Endodermal cell (in vitro differentiated cells): ENCODE data around the gene SPEN. TPM values are rescaled to one million over a fixed set of nuclear protein-coding genes. Genes with fewer than 3 reads are reported as not detected.

ENCODE experiments used
- DNase-seq: peaks from one replicate; pipeline ENCODE4 v3.0.0-alpha.2; 2017
- H3K27ac ChIP-seq: 2 replicates; pipeline ENCODE4 v1.5.1; 2013; ENCODE audit warnings: mild to moderate bottlenecking, low read depth, low read length, moderate library complexity
- H3K27me3 ChIP-seq: 2 replicates; pipeline ENCODE4 v1.6.1; 2013; ENCODE audit warnings: mild to moderate bottlenecking, low read length, moderate library complexity; ENCODE audit not compliant: insufficient read depth, control insufficient read depth, poor library complexity, severe bottlenecking
- H3K36me3 ChIP-seq: 2 replicates; pipeline ENCODE4 v1.7.0; 2013; ENCODE audit warnings: mild to moderate bottlenecking, low read length, moderate library complexity; ENCODE audit not compliant: control insufficient read depth, insufficient read depth
- H3K4me1 ChIP-seq: one replicate; pipeline ENCODE4 v1.7.0; 2013; ENCODE audit warnings: low read length; ENCODE audit not compliant: control insufficient read depth, insufficient read depth
- H3K4me3 ChIP-seq: 2 replicates; pipeline ENCODE4 v1.5.1; 2013; ENCODE audit warnings: mild to moderate bottlenecking, low read length, moderate library complexity
- H3K9ac ChIP-seq: 2 replicates; pipeline ENCODE4 v1.6.1; 2013; ENCODE audit warnings: mild to moderate bottlenecking, low read length, moderate library complexity; ENCODE audit not compliant: poor library complexity, severe bottlenecking; ENCODE audit errors: extremely low read depth
- H3K9me3 ChIP-seq: 2 replicates; pipeline ENCODE4 v1.6.1; 2013; ENCODE audit warnings: mild to moderate bottlenecking, low read length, moderate library complexity; ENCODE audit not compliant: control insufficient read depth
- H3K27ac Mint-ChIP-seq: 2 replicates; pipeline ENCODE4 v1.8.0; 2020; ENCODE audit warnings: mixed read lengths
- H3K27me3 Mint-ChIP-seq: 2 replicates; pipeline ENCODE4 v1.8.0; 2021; ENCODE audit warnings: mild to moderate bottlenecking, mixed read lengths; ENCODE audit not compliant: insufficient read depth
- H3K36me3 Mint-ChIP-seq: 2 replicates; pipeline ENCODE4 v1.8.0; 2020; ENCODE audit warnings: low read depth, mixed read lengths
- H3K4me1 Mint-ChIP-seq: 2 replicates; pipeline ENCODE4 v1.8.0; 2020; ENCODE audit warnings: mixed read lengths
- H3K4me3 Mint-ChIP-seq: 2 replicates; pipeline ENCODE4 v1.8.0; 2020; ENCODE audit warnings: mild to moderate bottlenecking, moderate library complexity, mixed read lengths
- H3K9me3 Mint-ChIP-seq: 2 replicates; pipeline ENCODE4 v1.8.0; 2020; ENCODE audit warnings: mild to moderate bottlenecking, mixed read lengths
- WGBS, 2 experiments: methylation state at CpG; one replicate each; pipeline versions ENCODE4 v1.1.5 to v1.1.7; 2013; ENCODE audit warnings: missing lambda C conversion rate in 2 of 2, mixed read lengths in 1 of 2; ENCODE audit not compliant: insufficient coverage in 1 of 2, insufficient read length in 1 of 2; 5-methylcytosine and 5-hydroxymethylcytosine counted together
- total RNA-seq, 2 donors: library from RNA; stranded (reverse); fragmentation: NEBNext Ultra II Directional in 1 of 2; extraction: Animal tissue kit (Norgen Biotek cat#: 25700) in 1 of 2; gene quantifications; 2 replicates in 1 of 2; 3 replicates in 1 of 2; pipeline ENCODE4 v1.2.1, GENCODE V29; 2021
- TF ChIP-seq, protein P1 (sequence below): fragments of 200-600 bp; sonication (generic); conservative IDR thresholded peaks from 2 replicates; pipeline ENCODE4 v1.5.0; 2021; ENCODE audit warnings: antibody characterized with exemption, mild to moderate bottlenecking

Gene SPEN
- total RNA-seq, 2 donors from 2014 or later, result 61.5 to 71.9 TPM

DNA sequence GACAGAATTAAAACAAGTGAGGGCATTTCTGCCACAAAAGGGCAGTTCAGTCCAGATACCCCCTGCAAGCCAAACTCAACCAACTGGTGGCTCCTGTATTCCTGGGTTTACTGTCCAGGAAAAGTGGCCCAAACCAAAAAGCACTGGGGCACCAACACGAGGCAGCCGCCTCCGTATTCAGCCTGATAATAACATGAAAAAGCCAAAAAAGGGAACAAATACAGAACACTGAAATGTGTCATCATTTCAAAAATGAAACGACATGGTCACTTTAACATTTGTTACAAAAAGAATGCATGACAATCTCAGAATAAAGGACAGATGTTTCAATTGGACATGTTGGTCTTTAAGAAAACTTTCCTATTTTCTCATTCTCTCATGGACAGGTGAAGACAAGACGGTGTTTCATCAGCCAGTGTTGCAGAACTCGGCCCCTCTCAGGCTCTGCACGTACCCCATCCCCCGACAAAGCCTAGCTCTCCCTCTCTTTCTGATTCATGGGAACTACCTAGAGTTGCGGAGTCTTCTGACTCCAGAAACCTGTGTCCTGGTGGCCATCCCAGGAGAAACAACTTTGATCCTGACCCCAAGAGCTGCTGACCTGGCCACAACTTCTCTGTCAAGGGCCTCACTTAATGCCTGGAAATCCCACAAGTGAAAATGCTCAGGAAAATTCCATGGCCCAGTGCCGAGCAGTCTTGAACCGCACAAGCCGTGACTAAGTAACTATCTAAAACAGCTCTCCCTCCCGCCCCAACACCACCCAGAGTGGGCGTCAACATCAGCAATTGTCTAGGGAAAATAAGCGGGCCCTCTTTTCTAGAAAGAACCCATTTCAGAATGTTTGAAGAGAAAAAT is 101.3 kb downstream of the SPEN start:
- Mint-ChIP-seq H3K27ac (peak overlapping the region; percentile 75), H3K4me1 (peaks cover 40% of the 10 kb centered on the region), H3K4me3 (no peak overlapping the region), H3K27me3 (no peaks in the 10 kb centered on the region), H3K36me3 (peaks cover 27% of the 10 kb centered on the region), H3K9me3 (no peaks in the 10 kb centered on the region)
- peak overlapping the region; percentile 19 for H3K27ac ChIP-seq
- peaks cover 22% of the 10 kb centered on the region for H3K36me3 ChIP-seq
- H3K9ac ChIP-seq, result no peak overlapping the region
- H3K4me3 ChIP-seq, result no peak overlapping the region
- no peaks in the 10 kb centered on the region for H3K9me3 ChIP-seq
- no peak for DNase-seq
- TF ChIP-seq, protein P1, sequence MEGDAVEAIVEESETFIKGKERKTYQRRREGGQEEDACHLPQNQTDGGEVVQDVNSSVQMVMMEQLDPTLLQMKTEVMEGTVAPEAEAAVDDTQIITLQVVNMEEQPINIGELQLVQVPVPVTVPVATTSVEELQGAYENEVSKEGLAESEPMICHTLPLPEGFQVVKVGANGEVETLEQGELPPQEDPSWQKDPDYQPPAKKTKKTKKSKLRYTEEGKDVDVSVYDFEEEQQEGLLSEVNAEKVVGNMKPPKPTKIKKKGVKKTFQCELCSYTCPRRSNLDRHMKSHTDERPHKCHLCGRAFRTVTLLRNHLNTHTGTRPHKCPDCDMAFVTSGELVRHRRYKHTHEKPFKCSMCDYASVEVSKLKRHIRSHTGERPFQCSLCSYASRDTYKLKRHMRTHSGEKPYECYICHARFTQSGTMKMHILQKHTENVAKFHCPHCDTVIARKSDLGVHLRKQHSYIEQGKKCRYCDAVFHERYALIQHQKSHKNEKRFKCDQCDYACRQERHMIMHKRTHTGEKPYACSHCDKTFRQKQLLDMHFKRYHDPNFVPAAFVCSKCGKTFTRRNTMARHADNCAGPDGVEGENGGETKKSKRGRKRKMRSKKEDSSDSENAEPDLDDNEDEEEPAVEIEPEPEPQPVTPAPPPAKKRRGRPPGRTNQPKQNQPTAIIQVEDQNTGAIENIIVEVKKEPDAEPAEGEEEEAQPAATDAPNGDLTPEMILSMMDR, result peak; percentile 33
- no peaks in the 10 kb centered on the region for H3K27me3 ChIP-seq
- peaks cover 16% of the 10 kb centered on the region for H3K4me1 ChIP-seq
- WGBS, 2 experiments, result 78 to 86% methylated on average over 15 of the region's 15 CpGs

DNA sequence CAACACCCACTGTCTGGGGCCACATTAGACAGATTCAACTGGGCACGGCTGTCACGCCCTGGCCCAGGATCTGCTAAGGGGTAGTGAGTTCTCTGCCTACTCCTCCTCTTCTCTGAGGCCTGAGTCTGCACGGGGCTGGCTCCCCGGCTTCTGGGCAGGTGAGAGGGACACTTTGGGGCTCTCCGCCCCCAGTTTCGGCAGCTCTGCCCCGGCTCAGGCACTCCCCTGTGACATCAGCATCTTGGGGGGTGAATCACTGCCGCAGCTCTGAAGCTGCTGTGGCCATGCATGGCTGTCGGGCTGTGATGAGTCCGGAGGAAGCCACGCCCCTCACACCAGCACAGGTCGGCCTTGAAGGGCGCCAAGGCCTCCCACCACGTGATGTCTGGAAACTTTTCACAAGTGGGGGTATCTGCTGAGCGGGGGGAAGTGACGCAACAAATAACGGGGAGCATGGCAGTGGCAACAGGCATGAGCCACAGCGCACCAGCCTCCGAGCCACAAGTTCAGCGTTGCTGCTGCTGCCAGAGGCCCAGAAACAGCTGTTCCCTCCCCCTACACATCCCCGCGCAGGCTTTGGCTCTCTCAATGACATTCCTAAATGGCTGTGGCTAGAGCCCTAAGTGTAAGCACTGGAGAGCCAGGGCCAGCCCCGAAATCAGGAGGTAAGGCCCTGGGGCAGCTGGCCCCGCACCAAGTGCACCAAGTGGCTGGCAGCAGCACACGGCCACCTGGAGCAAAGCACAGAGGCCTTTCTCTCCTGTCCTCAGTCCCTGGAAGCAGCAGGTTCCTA is 102.1 kb downstream of the SPEN start:
- peak; percentile 86 for DNase-seq
- Histone ChIP-seq H3K4me3 (no peak overlapping the region), H3K27ac (peak overlapping the region; percentile 19), H3K9me3 (no peaks in the 10 kb centered on the region), H3K9ac (no peak overlapping the region), H3K27me3 (no peaks in the 10 kb centered on the region), H3K4me1 (peaks cover 16% of the 10 kb centered on the region), H3K36me3 (peaks cover 22% of the 10 kb centered on the region)
- TF ChIP-seq, protein P1, result no peak
- H3K27ac Mint-ChIP-seq, result peak overlapping the region; percentile 75
- no peak overlapping the region for H3K4me3 Mint-ChIP-seq
- peaks cover 28% of the 10 kb centered on the region for H3K36me3 Mint-ChIP-seq
- 62 to 72% methylated on average over 15 to 25 of the region's 25 CpGs for WGBS, 2 experiments
- no peaks in the 10 kb centered on the region for H3K27me3 Mint-ChIP-seq
- no peaks in the 10 kb centered on the region for H3K9me3 Mint-ChIP-seq
- H3K4me1 Mint-ChIP-seq, result peaks cover 45% of the 10 kb centered on the region

DNA sequence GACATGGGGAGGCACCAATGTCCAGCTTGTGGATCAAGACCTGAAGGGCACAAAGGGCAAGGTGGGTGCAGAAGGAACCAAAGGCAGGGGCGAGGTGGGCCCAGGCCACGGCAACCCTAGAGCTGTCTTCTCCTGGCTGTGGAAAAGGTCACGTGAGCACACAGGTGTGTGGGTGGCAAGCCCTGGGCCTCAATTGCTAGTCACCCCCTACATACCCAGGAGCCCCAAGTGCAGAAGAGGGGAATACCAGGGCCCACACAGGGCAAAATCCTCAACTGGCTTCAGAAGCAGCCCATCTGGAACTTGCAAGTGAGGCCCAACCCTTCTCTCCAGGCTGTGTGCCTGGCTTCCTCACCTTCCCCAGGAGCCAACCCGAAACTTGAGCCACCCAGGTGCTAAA is 102.8 kb downstream of the SPEN start:
- peaks cover 16% of the 10 kb centered on the region for H3K4me1 ChIP-seq
- H3K27me3 ChIP-seq, result no peaks in the 10 kb centered on the region
- WGBS, 2 experiments, result 93% methylated on average over 4 of the region's 4 CpGs; no CpG with 5 or more reads in 1 of the 2 experiments
- Mint-ChIP-seq H3K4me3 (no peak overlapping the region), H3K27me3 (no peaks in the 10 kb centered on the region), H3K27ac (peak overlapping the region; percentile 71), H3K36me3 (peaks cover 30% of the 10 kb centered on the region), H3K9me3 (no peaks in the 10 kb centered on the region), H3K4me1 (peaks cover 45% of the 10 kb centered on the region)
- no peaks in the 10 kb centered on the region for H3K9me3 ChIP-seq
- peak overlapping the region; percentile 0 for H3K27ac ChIP-seq
- no peak overlapping the region for H3K4me3 ChIP-seq
- H3K9ac ChIP-seq, result no peak overlapping the region
- TF ChIP-seq, protein P1, result no peak
- no peak for DNase-seq
- peaks cover 22% of the 10 kb centered on the region for H3K36me3 ChIP-seq
